LNCAP (cell line): ENCODE measurements around the gene EIF2B2.

Source experiments
- CTCF ChIP-seq: fragments of 450-650 bp; IDR thresholded peaks from 2 replicates; pipeline ENCODE4 v1.5.1; 2017; ENCODE audit warnings: mild to moderate bottlenecking

The EIF2B2 gene

DNA sequence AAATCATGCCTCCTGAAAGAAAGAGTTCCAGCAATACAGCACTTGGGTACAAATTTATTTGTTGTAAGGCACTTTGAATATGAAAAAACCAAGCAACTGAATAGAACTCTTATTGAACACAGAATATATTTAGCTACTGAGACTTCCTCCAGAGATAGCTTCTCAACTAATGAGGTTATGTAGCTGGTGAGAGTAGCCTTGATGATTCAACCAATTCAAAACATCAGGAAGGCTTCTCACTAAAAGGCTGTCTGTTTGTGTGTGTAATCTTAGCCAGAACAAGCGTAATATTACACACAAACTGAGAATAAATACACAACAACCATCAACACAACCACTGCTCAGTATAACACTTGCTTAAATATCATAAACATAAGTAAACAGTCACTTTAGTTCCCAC, 20.4 kb downstream of the EIF2B2 start:
- no peak for TF ChIP-seq CTCF

DNA sequence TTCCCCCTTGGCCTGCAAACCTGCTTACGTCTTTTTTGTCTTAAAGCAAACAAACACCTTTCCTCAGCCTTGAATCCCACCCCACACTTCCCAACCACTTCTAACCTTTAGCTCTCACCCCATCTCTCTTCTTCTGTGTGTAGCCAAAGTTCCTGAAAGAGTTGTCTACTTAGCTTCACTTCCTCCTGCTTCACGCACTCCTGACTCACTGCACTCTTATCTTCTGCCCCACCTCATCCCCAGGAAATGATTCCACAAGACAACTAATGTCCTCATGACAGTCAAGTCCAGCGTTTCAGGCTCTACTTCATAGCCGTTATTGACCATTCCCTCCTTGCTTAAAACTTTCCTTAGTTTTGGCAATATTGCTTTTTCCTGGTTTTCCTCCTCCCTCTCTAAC, 22.4 kb downstream of the EIF2B2 start:
- no peak for TF ChIP-seq CTCF

GRCh38 chr14:75025876-75026275, 23.2 kb downstream of the EIF2B2 start:
- TF ChIP-seq CTCF = no peak

DNA sequence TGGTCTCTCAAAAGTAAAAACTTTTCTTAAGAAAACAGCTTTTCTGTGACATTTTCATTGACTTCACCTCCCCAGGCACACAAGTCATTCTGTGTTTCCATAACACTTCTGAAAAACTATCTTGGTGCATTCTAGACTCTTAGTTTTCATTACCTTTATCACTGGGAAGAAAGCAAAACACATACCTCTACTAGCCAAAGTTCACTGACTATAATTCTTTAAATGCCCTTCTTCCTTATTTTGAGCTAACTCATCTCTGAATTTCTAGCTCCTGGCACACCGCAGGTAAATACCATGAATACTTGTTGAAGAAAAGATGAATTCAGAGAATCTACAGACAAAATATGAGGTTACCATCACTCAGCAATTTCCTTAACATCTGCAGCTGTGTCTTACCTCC, 27.4 kb downstream of the EIF2B2 start:
- no peak for TF ChIP-seq CTCF

- TF ChIP-seq CTCF = no peak
Observed at GRCh38 chr14:75032939-75033338, 30.2 kb downstream of the EIF2B2 start.

GRCh38 chr14:75040507-75040906, 37.8 kb downstream of the EIF2B2 start:
- no peak for TF ChIP-seq CTCF

DNA sequence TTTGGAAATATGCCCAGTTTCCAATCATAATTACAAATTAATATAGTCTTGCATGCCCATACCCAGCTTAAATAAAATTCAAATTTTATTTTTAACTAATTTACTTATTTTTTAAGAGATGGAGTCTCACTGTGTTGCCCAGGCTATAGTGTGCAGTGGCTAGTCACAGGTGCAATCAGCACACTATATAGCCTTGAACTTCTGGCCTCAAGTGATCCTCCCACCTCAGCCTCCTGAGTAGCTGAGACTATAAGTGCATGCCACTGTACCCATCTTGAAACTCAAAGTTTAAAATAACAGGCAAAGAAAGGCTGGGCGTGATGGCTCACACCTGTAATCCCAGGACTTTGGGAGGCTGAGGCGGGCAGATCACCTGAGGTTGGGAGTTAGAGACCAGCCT, 38.2 kb downstream of the EIF2B2 start:
- no peak for TF ChIP-seq CTCF

GRCh38 chr14:75041613-75042012, 38.9 kb downstream of the EIF2B2 start:
- no peak for TF ChIP-seq CTCF
